Chondrocyte (in vitro differentiated cells): ENCODE results near the gene ANXA6. TPM values are rescaled to one million over a fixed set of nuclear protein-coding genes. Genes with fewer than 3 reads are reported as not detected.
A peak's percentile ranks its signal among the peaks of the same experiment; 100 is the strongest.

Source experiments
- DNase-seq: peaks from one replicate; pipeline ENCODE4 v3.0.0; 2021; ENCODE audit warnings: mixed read lengths, low spot score
- H3K27ac Mint-ChIP-seq: one replicate; pipeline ENCODE4 v1.8.0; 2021; ENCODE audit warnings: mild to moderate bottlenecking, moderate library complexity, mixed read lengths; ENCODE audit not compliant: unreplicated experiment
- H3K27me3 Mint-ChIP-seq: 2 replicates; pipeline ENCODE4 v1.8.0; 2021; ENCODE audit warnings: low read depth, mixed read lengths
- H3K36me3 Mint-ChIP-seq: 2 replicates; pipeline ENCODE4 v1.8.0; 2021; ENCODE audit warnings: low read depth, mixed read lengths
- H3K4me1 Mint-ChIP-seq: 2 replicates; pipeline ENCODE4 v1.8.0; 2021; ENCODE audit warnings: low read depth, mild to moderate bottlenecking, mixed read lengths
- H3K4me3 Mint-ChIP-seq: one replicate; pipeline ENCODE4 v1.8.0; 2021; ENCODE audit warnings: mild to moderate bottlenecking, moderate library complexity, mixed read lengths; ENCODE audit not compliant: unreplicated experiment
- H3K9me3 Mint-ChIP-seq: 2 replicates; pipeline ENCODE4 v1.8.0; 2021; ENCODE audit warnings: low read depth, mixed read lengths
- total RNA-seq: library from RNA; stranded (reverse); gene quantifications from 3 replicates; pipeline ENCODE4 v1.2.1, GENCODE V29; 2021
- TF ChIP-seq, protein P1 (sequence below): fragments of 200-600 bp; sonication (generic); IDR thresholded peaks from 2 replicates; pipeline ENCODE4 v1.5.0; 2021; ENCODE audit warnings: antibody characterized with exemption, mild to moderate bottlenecking, moderate library complexity

The ANXA6 gene
- total RNA-seq, 1 donor from 2014 or later, result 450 TPM

DNA sequence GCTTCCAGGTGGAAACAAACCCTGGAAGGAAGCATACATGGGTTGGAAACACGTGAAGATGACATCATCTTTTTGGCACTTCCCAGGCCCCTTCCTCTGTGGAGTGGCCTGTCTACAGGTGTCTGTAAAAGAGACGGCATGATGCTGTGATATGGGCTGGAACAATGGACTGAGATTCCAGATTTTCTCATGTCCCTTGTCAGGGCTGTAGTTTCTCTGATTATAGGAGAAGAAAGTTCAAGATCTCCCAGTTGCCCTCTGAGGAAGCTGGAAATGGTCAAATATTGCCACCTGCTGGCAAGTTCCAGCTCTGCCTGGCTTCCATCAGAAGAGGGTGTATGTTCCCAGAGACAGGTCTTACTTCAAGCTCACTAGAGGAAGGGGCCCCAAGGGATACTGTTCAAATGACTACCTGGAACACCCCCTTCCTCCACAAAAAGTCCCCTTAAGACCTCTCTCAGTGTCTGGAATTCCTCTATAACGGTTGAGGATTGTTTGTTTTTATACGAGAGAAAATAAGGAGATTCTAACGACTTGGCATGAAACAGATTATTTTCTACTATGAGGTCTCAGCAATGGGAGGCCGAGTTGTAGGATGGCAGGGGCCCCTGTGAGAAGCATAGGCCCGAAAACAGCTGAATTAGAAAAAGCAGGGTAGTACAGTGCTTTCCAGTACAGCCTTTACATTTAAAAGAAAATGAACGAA lies 7.3 kb upstream of the ANXA6 start:
- Mint-ChIP-seq H3K27ac (no peak overlapping the region), H3K4me3 (no peak overlapping the region), H3K27me3 (peaks cover 4% of the 10 kb centered on the region), H3K4me1 (peaks cover 5% of the 10 kb centered on the region), H3K36me3 (no peaks in the 10 kb centered on the region), H3K9me3 (no peaks in the 10 kb centered on the region)
- TF ChIP-seq, protein P1, sequence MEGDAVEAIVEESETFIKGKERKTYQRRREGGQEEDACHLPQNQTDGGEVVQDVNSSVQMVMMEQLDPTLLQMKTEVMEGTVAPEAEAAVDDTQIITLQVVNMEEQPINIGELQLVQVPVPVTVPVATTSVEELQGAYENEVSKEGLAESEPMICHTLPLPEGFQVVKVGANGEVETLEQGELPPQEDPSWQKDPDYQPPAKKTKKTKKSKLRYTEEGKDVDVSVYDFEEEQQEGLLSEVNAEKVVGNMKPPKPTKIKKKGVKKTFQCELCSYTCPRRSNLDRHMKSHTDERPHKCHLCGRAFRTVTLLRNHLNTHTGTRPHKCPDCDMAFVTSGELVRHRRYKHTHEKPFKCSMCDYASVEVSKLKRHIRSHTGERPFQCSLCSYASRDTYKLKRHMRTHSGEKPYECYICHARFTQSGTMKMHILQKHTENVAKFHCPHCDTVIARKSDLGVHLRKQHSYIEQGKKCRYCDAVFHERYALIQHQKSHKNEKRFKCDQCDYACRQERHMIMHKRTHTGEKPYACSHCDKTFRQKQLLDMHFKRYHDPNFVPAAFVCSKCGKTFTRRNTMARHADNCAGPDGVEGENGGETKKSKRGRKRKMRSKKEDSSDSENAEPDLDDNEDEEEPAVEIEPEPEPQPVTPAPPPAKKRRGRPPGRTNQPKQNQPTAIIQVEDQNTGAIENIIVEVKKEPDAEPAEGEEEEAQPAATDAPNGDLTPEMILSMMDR, result peak; percentile 95
- no peak for DNase-seq

DNA sequence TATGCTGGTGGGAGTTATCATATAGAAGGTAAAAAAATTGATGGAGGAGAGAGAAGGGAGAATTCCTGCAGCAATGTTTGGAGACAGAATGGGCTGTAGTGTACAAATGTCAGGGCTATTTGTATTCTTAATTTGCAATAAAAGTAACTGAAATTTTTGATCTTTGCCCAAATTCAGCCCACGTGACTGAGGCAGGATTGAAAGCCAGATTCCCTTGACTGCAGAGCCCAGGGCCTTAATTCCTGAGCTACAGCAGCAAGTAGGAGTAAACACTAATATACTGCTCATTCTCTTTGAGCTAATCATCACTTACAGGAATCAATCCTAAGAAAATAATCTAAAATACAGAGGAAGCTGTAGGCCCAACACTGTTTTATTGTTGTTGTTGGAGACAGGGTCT lies 5.2 kb upstream of the ANXA6 start:
- no peaks in the 10 kb centered on the region for H3K9me3 Mint-ChIP-seq
- no peak overlapping the region for H3K4me3 Mint-ChIP-seq
- no peak for DNase-seq
- TF ChIP-seq, protein P1, result no peak
- peaks cover 16% of the 10 kb centered on the region for H3K4me1 Mint-ChIP-seq
- no peak overlapping the region for H3K27ac Mint-ChIP-seq
- peaks cover 2% of the 10 kb centered on the region for H3K27me3 Mint-ChIP-seq
- H3K36me3 Mint-ChIP-seq, result no peaks in the 10 kb centered on the region

DNA sequence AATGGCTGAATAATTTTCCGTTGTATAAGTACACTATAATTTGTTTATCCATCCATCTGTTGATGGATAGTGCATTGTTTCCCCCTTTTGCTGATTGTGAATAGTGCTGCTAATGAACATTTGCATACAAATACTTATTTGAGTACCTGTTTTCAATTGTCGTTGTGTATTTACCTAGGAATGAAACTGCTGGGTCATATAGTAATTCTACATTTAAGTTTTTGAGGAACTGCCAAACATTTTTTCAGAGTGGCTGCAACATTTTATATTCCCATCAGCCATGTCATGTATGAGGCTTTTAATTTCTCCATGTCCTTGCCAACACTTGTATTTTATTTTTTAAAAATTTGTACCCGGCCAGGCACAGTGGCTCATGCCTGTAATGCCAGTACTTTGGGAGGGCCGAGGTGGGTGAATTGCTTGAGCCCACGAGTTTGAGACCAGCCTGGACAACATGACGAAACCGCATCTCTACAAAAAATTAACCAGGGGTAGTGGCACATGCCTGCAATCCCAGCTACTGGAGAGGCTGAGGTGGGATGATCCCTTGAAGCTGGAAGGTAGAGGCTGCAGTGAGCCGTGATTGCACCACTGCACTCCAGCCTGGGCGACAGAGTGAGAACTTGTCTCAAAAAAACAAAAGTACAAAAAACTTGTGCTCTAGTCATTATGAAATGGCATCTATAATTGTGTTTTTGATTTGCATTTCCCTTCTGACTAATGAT lies 2.2 kb upstream of the ANXA6 start:
- no peaks in the 10 kb centered on the region for H3K27me3 Mint-ChIP-seq
- no peaks in the 10 kb centered on the region for H3K9me3 Mint-ChIP-seq
- H3K27ac Mint-ChIP-seq, result no peak overlapping the region
- no peak for DNase-seq
- TF ChIP-seq, protein P1, result no peak
- H3K36me3 Mint-ChIP-seq, result no peaks in the 10 kb centered on the region
- peaks cover 31% of the 10 kb centered on the region for H3K4me1 Mint-ChIP-seq
- no peak overlapping the region for H3K4me3 Mint-ChIP-seq

DNA sequence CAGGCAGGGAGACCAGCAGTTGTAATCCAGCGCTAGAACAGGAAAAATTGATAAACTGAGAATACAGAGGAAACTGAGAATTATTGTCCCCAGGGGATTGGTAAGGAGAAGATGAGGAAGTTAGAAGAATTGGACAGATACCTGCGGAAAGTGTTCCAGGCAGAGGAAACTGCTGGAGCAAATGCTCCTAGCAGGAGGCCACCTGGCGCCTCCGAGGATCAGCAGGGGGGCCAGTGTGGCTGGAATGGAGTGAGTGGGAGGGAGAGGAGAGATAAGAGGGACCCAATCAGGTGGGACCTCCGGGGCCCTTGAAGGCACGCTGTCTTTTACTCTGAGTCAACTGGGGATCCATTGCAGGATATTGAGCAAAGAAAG lies 695 bp upstream of the ANXA6 start:
- H3K4me1 Mint-ChIP-seq, result peaks cover 41% of the 10 kb centered on the region
- peak overlapping the region; percentile 69 for H3K27ac Mint-ChIP-seq
- H3K9me3 Mint-ChIP-seq, result no peaks in the 10 kb centered on the region
- peaks cover 4% of the 10 kb centered on the region for H3K36me3 Mint-ChIP-seq
- no peaks in the 10 kb centered on the region for H3K27me3 Mint-ChIP-seq
- DNase-seq, result no peak
- peak overlapping the region; percentile 88 for H3K4me3 Mint-ChIP-seq
- TF ChIP-seq, protein P1, result no peak

- H3K9me3 Mint-ChIP-seq, result no peaks in the 10 kb centered on the region
- DNase-seq, result no peak
- peak overlapping the region; percentile 84 for H3K27ac Mint-ChIP-seq
- H3K4me1 Mint-ChIP-seq, result peaks cover 54% of the 10 kb centered on the region
- TF ChIP-seq, protein P1, result peak; percentile 24
- H3K36me3 Mint-ChIP-seq, result peaks cover 5% of the 10 kb centered on the region
- H3K4me3 Mint-ChIP-seq, result peak overlapping the region; percentile 88
- no peaks in the 10 kb centered on the region for H3K27me3 Mint-ChIP-seq
Measured at GRCh38 chr5:151156507-151157420, 815 bp downstream of the ANXA6 start.
